ENCODE measurements around the gene CTLA4.

GRCh38 chr2:203820969-203821368 is 46.6 kb upstream of the CTLA4 start:
- TF ChIP-seq POLR2A (IDR thresholded peaks at IDR 0.05; ENCODE audit: low read depth, low read length): no peak
- no peak for TF ChIP-seq NFE2L2 (IDR thresholded peaks at IDR 0.05; ENCODE audit: low read depth, low read length)
- no peak for TF ChIP-seq CTCF (conservative IDR thresholded peaks at IDR 0.05; ENCODE audit: low read depth, low read length)
- no peak for TF ChIP-seq BHLHE40 (IDR thresholded peaks at IDR 0.05; ENCODE audit: low read depth, low read length)
- TF ChIP-seq SMC3 (IDR thresholded peaks at IDR 0.05; ENCODE audit: low read depth, low read length): no peak
- TF ChIP-seq MAFK (IDR thresholded peaks at IDR 0.05; ENCODE audit: low read depth, low read length): no peak
- no peak for TF ChIP-seq CEBPB (IDR thresholded peaks at IDR 0.05; ENCODE audit: low read depth, low read length)
- TF ChIP-seq ELK1 (IDR thresholded peaks at IDR 0.05; ENCODE audit: borderline replicate concordance, low read depth, low read length): no peak
- no peak for TF ChIP-seq USF2 (IDR thresholded peaks at IDR 0.05; ENCODE audit: low read depth, low read length)
- no peak for TF ChIP-seq MXI1 (IDR thresholded peaks at IDR 0.05; ENCODE audit: borderline replicate concordance, low read depth, low read length)
- TF ChIP-seq CHD1 (IDR thresholded peaks at IDR 0.05; ENCODE audit: low read depth, low read length): no peak
- TF ChIP-seq RAD21 (IDR thresholded peaks at IDR 0.05; ENCODE audit: low read length): no peak
- no peak for TF ChIP-seq RFX5 (IDR thresholded peaks at IDR 0.05; ENCODE audit: low read depth, low read length)
